WTC11 (cell line): ENCODE results near the gene FRMD4B. TPM values are rescaled to one million over a fixed set of nuclear protein-coding genes. Genes with fewer than 3 reads are reported as not detected.
A peak's percentile ranks its signal among the peaks of the same experiment; 100 is the strongest.

Experiments used
- ATAC-seq: fragments of 200-7000 bp; cut with Tn5 transposase; 2 replicates; pipeline ENCODE4 v1.10.0; 2021; ENCODE audit warnings: mild to moderate bottlenecking, moderate library complexity
- CTCF ChIA-PET: fragments of 300-600 bp; sonication (Branson Sonifier 250); formaldehyde crosslinking; loops from one replicate; lab custom pipeline; 2021; ENCODE audit warnings: antibody characterized with exemption; lab: Charles Lee
- POLR2A ChIA-PET: fragments of 350-600 bp; sonication (Branson Sonifier 250); formaldehyde crosslinking; loops from one replicate; lab custom pipeline; 2021; ENCODE audit warnings: antibody characterized with exemption; lab: Charles Lee
- DNase-seq: peaks from one replicate; pipeline ENCODE4 v3.0.0; 2021; ENCODE audit warnings: low spot score
- H3K27ac Mint-ChIP-seq: 2 replicates; pipeline ENCODE4 v1.8.0; 2021; ENCODE audit warnings: mixed read lengths
- H3K27me3 Mint-ChIP-seq: 2 replicates; pipeline ENCODE4 v1.8.0; 2021; ENCODE audit warnings: low read depth, mild to moderate bottlenecking, moderate library complexity, mixed read lengths
- H3K36me3 Mint-ChIP-seq: 2 replicates; pipeline ENCODE4 v1.8.0; 2021; ENCODE audit warnings: mixed read lengths
- H3K4me1 Mint-ChIP-seq: 2 replicates; pipeline ENCODE4 v1.8.0; 2022; ENCODE audit warnings: mixed read lengths
- H3K4me3 Mint-ChIP-seq: 2 replicates; pipeline ENCODE4 v1.8.0; 2021; ENCODE audit warnings: mild to moderate bottlenecking, moderate library complexity, mixed read lengths
- H3K9me3 Mint-ChIP-seq: 2 replicates; pipeline ENCODE4 v1.8.0; 2021; ENCODE audit warnings: mixed read lengths
- AR ChIP-seq: fragments of 250-450 bp; sonication (Bioruptor Pico); IDR thresholded peaks from 2 replicates; pipeline ENCODE4 v1.9.0; 2021; ENCODE audit warnings: mild to moderate bottlenecking
- FOXJ3 ChIP-seq: sonication (generic); formaldehyde crosslinking; IDR thresholded peaks from 2 replicates; pipeline ENCODE4 v1.9.0; 2021; ENCODE audit warnings: missing genetic modification reagents, mild to moderate bottlenecking, borderline replicate concordance
- GRHL2 ChIP-seq: fragments of 250-450 bp; sonication (Bioruptor Pico); IDR thresholded peaks from 2 replicates; pipeline ENCODE4 v1.8.0; 2022; ENCODE audit warnings: mild to moderate bottlenecking, moderate library complexity; ENCODE audit not compliant: insufficient replicate concordance, severe bottlenecking
- NFYB ChIP-seq: sonication (generic); formaldehyde crosslinking; conservative IDR thresholded peaks from 2 replicates; pipeline ENCODE4 v1.8.0; 2022; ENCODE audit warnings: low read depth, missing genetic modification reagents
- OVOL2 ChIP-seq: fragments of 250-450 bp; sonication (Bioruptor Pico); IDR thresholded peaks from 2 replicates; pipeline ENCODE4 v1.9.0; 2021; ENCODE audit warnings: mild to moderate bottlenecking, borderline replicate concordance
- PRRX2 ChIP-seq: fragments of 250-450 bp; sonication (Bioruptor Pico); IDR thresholded peaks from 2 replicates; pipeline ENCODE4 v1.8.0; 2021; ENCODE audit warnings: mild to moderate bottlenecking
- STAT6 ChIP-seq: sonication (generic); formaldehyde crosslinking; conservative IDR thresholded peaks from 2 replicates; pipeline ENCODE4 v1.8.1; 2023; ENCODE audit warnings: mild to moderate bottlenecking, low read depth, missing genetic modification reagents, moderate library complexity
- ZBTB21 ChIP-seq: sonication (generic); formaldehyde crosslinking; IDR thresholded peaks from 2 replicates; pipeline ENCODE4 v1.8.1; 2023; ENCODE audit warnings: mild to moderate bottlenecking, missing genetic modification reagents, borderline replicate concordance
- ZNF423 ChIP-seq: fragments of 250-450 bp; sonication (Bioruptor Pico); IDR thresholded peaks from 2 replicates; pipeline ENCODE4 v2.1.2; 2022; ENCODE audit warnings: mild to moderate bottlenecking, moderate library complexity
- total RNA-seq: library from RNA; stranded (reverse); gene quantifications from 3 replicates; pipeline ENCODE4 v1.2.3, GENCODE V29; 2021
- TF ChIP-seq, protein P1 (sequence below): sonication (generic); formaldehyde crosslinking; IDR thresholded peaks from 2 replicates; pipeline ENCODE4 v1.8.0; 2023; ENCODE audit warnings: missing genetic modification reagents
- TF ChIP-seq, protein P2 (sequence below): sonication (generic); formaldehyde crosslinking; IDR thresholded peaks from 2 replicates; pipeline ENCODE4 v1.8.1; 2022; ENCODE audit warnings: mild to moderate bottlenecking, missing genetic modification reagents, moderate library complexity, borderline replicate concordance
- TF ChIP-seq, protein P3 (sequence below): fragments of 250-450 bp; sonication (Bioruptor Pico); conservative IDR thresholded peaks from 2 replicates; pipeline ENCODE4 v1.9.0; 2021; ENCODE audit warnings: mild to moderate bottlenecking
- TF ChIP-seq, protein P4 (sequence below): sonication (generic); formaldehyde crosslinking; IDR thresholded peaks from 2 replicates; pipeline ENCODE4 v1.8.0; 2022; ENCODE audit warnings: mild to moderate bottlenecking, missing genetic modification reagents
- TF ChIP-seq, protein P5 (sequence below): sonication (generic); formaldehyde crosslinking; IDR thresholded peaks from 2 replicates; pipeline ENCODE4 v1.8.1; 2022; ENCODE audit warnings: low read depth, mild to moderate bottlenecking, moderate library complexity, missing genetic modification reagents, borderline replicate concordance

The FRMD4B gene
- total RNA-seq, 1 experiment from 2014 or later: 6.7 TPM

- Mint-ChIP-seq H3K4me3 (no peak overlapping the region), H3K27ac (peak overlapping the region; percentile 87)
- ATAC-seq: peak; percentile 57
These were observed 6.5 kb upstream of the FRMD4B start for GRCh38 chr3:69392415-69392814.

More at GRCh38 chr3:69392415-69392814, 6.5 kb upstream of the FRMD4B start:
- POLR2A ChIA-PET: interaction anchor here (0.6 kb wide), 1 partner anchor 23 kb away, joined by 6 read pairs; no protein-coding TSS in a partner anchor
- peaks cover 13% of the 10 kb centered on the region for H3K36me3 Mint-ChIP-seq
- peaks cover 15% of the 10 kb centered on the region for H3K9me3 Mint-ChIP-seq
- peaks cover 37% of the 10 kb centered on the region for H3K4me1 Mint-ChIP-seq
- CTCF ChIA-PET: interaction anchor here (0.6 to 1.2 kb wide), 3 partner anchors 17 to 278 kb away, joined by 3 to 4 read pairs (median 3); no protein-coding TSS in a partner anchor
- no peak for DNase-seq
- TF ChIP-seq, protein P1, sequence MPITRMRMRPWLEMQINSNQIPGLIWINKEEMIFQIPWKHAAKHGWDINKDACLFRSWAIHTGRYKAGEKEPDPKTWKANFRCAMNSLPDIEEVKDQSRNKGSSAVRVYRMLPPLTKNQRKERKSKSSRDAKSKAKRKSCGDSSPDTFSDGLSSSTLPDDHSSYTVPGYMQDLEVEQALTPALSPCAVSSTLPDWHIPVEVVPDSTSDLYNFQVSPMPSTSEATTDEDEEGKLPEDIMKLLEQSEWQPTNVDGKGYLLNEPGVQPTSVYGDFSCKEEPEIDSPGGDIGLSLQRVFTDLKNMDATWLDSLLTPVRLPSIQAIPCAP (CRISPR knock-in tag): no peak
- TF ChIP-seq, protein P2, sequence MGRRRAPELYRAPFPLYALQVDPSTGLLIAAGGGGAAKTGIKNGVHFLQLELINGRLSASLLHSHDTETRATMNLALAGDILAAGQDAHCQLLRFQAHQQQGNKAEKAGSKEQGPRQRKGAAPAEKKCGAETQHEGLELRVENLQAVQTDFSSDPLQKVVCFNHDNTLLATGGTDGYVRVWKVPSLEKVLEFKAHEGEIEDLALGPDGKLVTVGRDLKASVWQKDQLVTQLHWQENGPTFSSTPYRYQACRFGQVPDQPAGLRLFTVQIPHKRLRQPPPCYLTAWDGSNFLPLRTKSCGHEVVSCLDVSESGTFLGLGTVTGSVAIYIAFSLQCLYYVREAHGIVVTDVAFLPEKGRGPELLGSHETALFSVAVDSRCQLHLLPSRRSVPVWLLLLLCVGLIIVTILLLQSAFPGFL: no peak
- TF ChIP-seq ZNF423 (no peak), AR (no peak), GRHL2 (CRISPR knock-in tag) (no peak), STAT6 (CRISPR knock-in tag) (no peak), PRRX2 (CRISPR knock-in tag) (no peak), FOXJ3 (no peak), OVOL2 (CRISPR knock-in tag) (no peak), ZBTB21 (CRISPR knock-in tag) (no peak), NFYB (no peak)
- TF ChIP-seq, protein P3, sequence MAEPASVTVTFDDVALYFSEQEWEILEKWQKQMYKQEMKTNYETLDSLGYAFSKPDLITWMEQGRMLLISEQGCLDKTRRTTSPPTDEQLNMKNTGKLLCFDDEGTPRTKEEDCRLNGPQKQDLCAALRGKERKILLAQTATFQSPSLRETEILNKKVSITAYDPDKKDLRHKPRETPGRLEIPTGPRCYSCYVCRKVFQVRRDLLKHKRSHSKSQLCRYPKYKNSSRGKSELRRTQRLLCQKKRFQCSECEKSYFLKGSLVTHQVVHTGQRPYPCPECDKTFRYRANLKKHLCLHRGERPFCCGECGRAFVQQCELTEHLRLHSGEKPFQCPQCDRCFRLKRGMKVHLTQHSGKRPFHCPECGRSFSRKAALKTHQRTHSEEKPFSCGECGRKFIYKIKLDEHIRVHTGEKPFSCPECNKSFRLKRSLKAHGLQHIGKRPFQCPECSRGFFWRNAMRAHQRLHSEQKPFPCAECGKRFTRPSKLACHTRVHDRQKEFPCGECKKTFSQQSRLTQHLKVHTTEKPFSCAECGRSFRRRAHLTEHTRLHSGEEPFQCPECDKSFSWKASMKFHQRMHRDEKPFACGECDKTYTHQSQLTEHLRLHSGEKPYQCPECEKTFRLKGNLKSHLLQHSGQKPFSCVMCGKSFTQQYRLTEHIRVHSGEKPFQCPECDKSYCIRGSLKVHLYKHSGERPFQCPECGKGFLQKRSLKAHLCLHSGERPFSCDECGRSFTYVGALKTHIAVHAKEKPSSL (CRISPR knock-in tag): no peak
- TF ChIP-seq, protein P4, sequence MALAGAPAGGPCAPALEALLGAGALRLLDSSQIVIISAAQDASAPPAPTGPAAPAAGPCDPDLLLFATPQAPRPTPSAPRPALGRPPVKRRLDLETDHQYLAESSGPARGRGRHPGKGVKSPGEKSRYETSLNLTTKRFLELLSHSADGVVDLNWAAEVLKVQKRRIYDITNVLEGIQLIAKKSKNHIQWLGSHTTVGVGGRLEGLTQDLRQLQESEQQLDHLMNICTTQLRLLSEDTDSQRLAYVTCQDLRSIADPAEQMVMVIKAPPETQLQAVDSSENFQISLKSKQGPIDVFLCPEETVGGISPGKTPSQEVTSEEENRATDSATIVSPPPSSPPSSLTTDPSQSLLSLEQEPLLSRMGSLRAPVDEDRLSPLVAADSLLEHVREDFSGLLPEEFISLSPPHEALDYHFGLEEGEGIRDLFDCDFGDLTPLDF: no peak
- TF ChIP-seq, protein P5, sequence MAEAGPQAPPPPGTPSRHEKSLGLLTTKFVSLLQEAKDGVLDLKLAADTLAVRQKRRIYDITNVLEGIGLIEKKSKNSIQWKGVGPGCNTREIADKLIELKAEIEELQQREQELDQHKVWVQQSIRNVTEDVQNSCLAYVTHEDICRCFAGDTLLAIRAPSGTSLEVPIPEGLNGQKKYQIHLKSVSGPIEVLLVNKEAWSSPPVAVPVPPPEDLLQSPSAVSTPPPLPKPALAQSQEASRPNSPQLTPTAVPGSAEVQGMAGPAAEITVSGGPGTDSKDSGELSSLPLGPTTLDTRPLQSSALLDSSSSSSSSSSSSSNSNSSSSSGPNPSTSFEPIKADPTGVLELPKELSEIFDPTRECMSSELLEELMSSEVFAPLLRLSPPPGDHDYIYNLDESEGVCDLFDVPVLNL: no peak
- TF ChIP-seq, all 79 proteins: peak for 0
- H3K27me3 Mint-ChIP-seq: 0 out of 2 replicates have a peak, but pooled peaks cover 4% of the 10 kb centered on the region
